IMR-90 (cell line): ENCODE measurements around the gene KLHL30.

Source experiments
- CHD1 ChIP-seq: IDR thresholded peaks from 2 replicates; pipeline ENCODE4 v1.6.1; 2012; ENCODE audit warnings: low read depth, low read length, improper control_type of control experiment
- CTCF ChIP-seq: conservative IDR thresholded peaks from 2 replicates; pipeline ENCODE4 v1.5.1; 2012; ENCODE audit warnings: mild to moderate bottlenecking, low read depth, low read length, improper control_type of control experiment
- ELK1 ChIP-seq: fragments of 150-350 bp; IDR thresholded peaks from 2 replicates; pipeline ENCODE4 v1.6.1; 2016; ENCODE audit warnings: low read depth, mild to moderate bottlenecking, low read length, moderate library complexity, borderline replicate concordance
- MAFK ChIP-seq: IDR thresholded peaks from 2 replicates; pipeline ENCODE4 v1.6.1; 2012; ENCODE audit warnings: low read depth, low read length, improper control_type of control experiment
- MAZ ChIP-seq: IDR thresholded peaks from 2 replicates; pipeline ENCODE4 v1.6.1; 2012; ENCODE audit warnings: low read depth, mild to moderate bottlenecking, low read length, improper control_type of control experiment, moderate library complexity, borderline replicate concordance
- POLR2A ChIP-seq: IDR thresholded peaks from 2 replicates; pipeline ENCODE4 v1.6.1; 2012; ENCODE audit warnings: mild to moderate bottlenecking, low read depth, low read length
- RFX5 ChIP-seq: IDR thresholded peaks from 2 replicates; pipeline ENCODE4 v1.8.0; 2012; ENCODE audit warnings: low read depth, mild to moderate bottlenecking, low read length, moderate library complexity
- SMC3 ChIP-seq: fragments of 150-350 bp; IDR thresholded peaks from 2 replicates; pipeline ENCODE4 v1.6.1; 2016; ENCODE audit warnings: low read depth, mild to moderate bottlenecking, antibody characterized with exemption, low read length, moderate library complexity
- USF2 ChIP-seq: fragments of 150-350 bp; IDR thresholded peaks from 2 replicates; pipeline ENCODE4 v1.6.1; 2017; ENCODE audit warnings: mild to moderate bottlenecking, antibody characterized with exemption, low read length, low read depth

GRCh38 chr2:238187618-238188548, 49.4 kb downstream of the KLHL30 start:
- TF ChIP-seq MAZ (no peak), ELK1 (no peak), CTCF (no peak), USF2 (no peak), POLR2A (no peak), CHD1 (no peak), MAFK (peak; percentile 67), SMC3 (no peak), RFX5 (no peak)
